Right lobe of liver (tissue), 4 donors: ENCODE results near the gene TRIO.
"Not testable (repeated sequence)": the region's sequence is repeated elsewhere in the genome, so short reads cannot be mapped to it uniquely, and the experiment has no call there.

Experiments
- POLR2A ChIP-seq: fragments of 450-650 bp; IDR thresholded peaks from one replicate; pipeline ENCODE4 v1.6.1; 2017; ENCODE audit warnings: antibody characterized with exemption, mild to moderate bottlenecking
- TF ChIP-seq, protein P1 (sequence below), 4 donors: fragments of 200-600 bp in 3 of 4; fragments of 450-650 bp in 1 of 4; IDR thresholded peaks; one replicate each; pipeline versions ENCODE4 v1.5.1 to v1.8.0; 2016 to 2022; ENCODE audit warnings: antibody characterized with exemption in 4 of 4, mild to moderate bottlenecking in 2 of 4
- donor health status: DM: no; HTN: no; CAD: no.
- donor health status: DM: no; HTN: no; CAD: no.
- donor health status: DM: no; HTN: yes; CAD: no.

DNA sequence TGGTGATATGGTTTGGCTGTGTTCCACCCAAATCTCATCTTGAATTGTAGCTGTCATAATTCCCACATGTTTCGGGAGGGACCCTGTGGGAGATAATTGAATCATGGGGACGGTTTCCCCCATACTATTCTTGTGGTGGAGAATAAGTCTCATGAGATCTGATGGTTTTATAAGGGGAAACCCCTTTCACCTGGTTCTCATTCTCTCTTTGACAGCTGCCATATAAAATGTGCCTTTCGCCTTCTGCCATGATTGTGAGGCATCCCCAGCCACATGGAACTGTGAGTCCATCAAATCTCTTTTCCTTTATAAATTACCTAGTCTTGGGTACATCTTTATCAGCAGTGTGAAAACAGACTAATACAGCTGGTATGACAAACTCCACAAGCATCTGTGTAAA lies 411.1 kb downstream of the TRIO start:
- TF ChIP-seq, protein P1, sequence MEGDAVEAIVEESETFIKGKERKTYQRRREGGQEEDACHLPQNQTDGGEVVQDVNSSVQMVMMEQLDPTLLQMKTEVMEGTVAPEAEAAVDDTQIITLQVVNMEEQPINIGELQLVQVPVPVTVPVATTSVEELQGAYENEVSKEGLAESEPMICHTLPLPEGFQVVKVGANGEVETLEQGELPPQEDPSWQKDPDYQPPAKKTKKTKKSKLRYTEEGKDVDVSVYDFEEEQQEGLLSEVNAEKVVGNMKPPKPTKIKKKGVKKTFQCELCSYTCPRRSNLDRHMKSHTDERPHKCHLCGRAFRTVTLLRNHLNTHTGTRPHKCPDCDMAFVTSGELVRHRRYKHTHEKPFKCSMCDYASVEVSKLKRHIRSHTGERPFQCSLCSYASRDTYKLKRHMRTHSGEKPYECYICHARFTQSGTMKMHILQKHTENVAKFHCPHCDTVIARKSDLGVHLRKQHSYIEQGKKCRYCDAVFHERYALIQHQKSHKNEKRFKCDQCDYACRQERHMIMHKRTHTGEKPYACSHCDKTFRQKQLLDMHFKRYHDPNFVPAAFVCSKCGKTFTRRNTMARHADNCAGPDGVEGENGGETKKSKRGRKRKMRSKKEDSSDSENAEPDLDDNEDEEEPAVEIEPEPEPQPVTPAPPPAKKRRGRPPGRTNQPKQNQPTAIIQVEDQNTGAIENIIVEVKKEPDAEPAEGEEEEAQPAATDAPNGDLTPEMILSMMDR (IDR thresholded peaks at IDR 0.05) = not testable (repeated sequence)
- TF ChIP-seq POLR2A = not testable (repeated sequence)
